Stomach (tissue), 9 donors: ENCODE measurements around the gene ANKHD1. TPM values are rescaled to one million over a fixed set of nuclear protein-coding genes. Genes with fewer than 3 reads are reported as not detected.
A peak's percentile ranks its signal among the peaks of the same experiment; 100 is the strongest.

Experiments used
- DNase-seq, 2 donors: peaks; one replicate each; pipeline versions ENCODE4 v3.0.0 to v3.0.0-alpha.2; 2013 to 2019
- H3K27ac ChIP-seq, 5 donors: fragments of 200-600 bp in 4 of 5; sonication (generic) in 4 of 5; one replicate each; pipeline ENCODE4 v1.5.1; 2013 to 2019; ENCODE audit warnings: mild to moderate bottlenecking in 1 of 5, moderate library complexity in 1 of 5
- H3K27me3 ChIP-seq, 3 donors: fragments of 200-600 bp; sonication (generic); one replicate each; pipeline ENCODE4 v1.5.1; 2017 to 2019; ENCODE audit warnings: mixed run types in 1 of 3
- H3K36me3 ChIP-seq, 4 donors: fragments of 200-600 bp; sonication (generic); 1 replicate in 3 of 4; 2 replicates in 1 of 4; pipeline ENCODE4 v1.5.1; 2016 to 2019
- H3K4me1 ChIP-seq, 4 donors: fragments of 200-600 bp; sonication (generic); one replicate each; pipeline ENCODE4 v1.5.1; 2016 to 2019
- H3K4me3 ChIP-seq, 4 donors: fragments of 200-600 bp; sonication (generic) in 3 of 4; one replicate each; pipeline ENCODE4 v1.5.1; 2016 to 2019; ENCODE audit warnings: mild to moderate bottlenecking in 1 of 4
- H3K9me3 ChIP-seq, 4 donors: fragments of 200-600 bp; sonication (generic); one replicate each; pipeline ENCODE4 v1.5.1; 2016 to 2019
- EP300 ChIP-seq: sonication (generic); formaldehyde crosslinking; IDR thresholded peaks from one replicate; pipeline ENCODE4 v1.6.1; 2017; ENCODE audit warnings: antibody characterized with exemption
- POLR2A ChIP-seq, 4 donors: fragments of 450-650 bp; IDR thresholded peaks; one replicate each; pipeline ENCODE4 v1.6.1; 2016; ENCODE audit warnings: antibody characterized with exemption in 4 of 4, control low read depth in 2 of 4, mild to moderate bottlenecking in 1 of 4, moderate library complexity in 1 of 4
- POLR2AphosphoS5 ChIP-seq, 3 donors: sonication (generic); formaldehyde crosslinking; IDR thresholded peaks; one replicate each; pipeline ENCODE4 v1.6.1; 2016; ENCODE audit warnings: antibody characterized with exemption in 3 of 3
- WGBS, 5 donors: extraction: QIAGEN DNeasy Blood & Tissue Kit in 3 of 5; methylation state at CpG; one replicate each; pipeline versions ENCODE4 v1.1.5 to v1.1.7; 2013 to 2018; 5-methylcytosine and 5-hydroxymethylcytosine counted together
- intact Hi-C: fragments of 100-400 bp; cut with DNase I; formaldehyde crosslinking; loops from one replicate; pipeline ENCODE4 v1.15.1; 2023; ENCODE audit warnings: low total_unique reads
- polyA plus RNA-seq, 3 donors: library from polyadenylated mRNA; stranded (reverse); fragments of 200-250 nt; gene quantifications; one replicate each; pipeline ENCODE4 v1.2.3, GENCODE V29; 2013
- total RNA-seq, 5 donors: library from RNA; depleted of rRNA; stranded (reverse); fragments of >200 nt; gene quantifications; one replicate each; pipeline versions ENCODE4 v1.1.0 to v1.2.3, GENCODE V29; 2014 to 2016
- TF ChIP-seq, protein P1 (sequence below), 7 experiments: fragments of 450-650 bp in 4 of 7; fragments of 200-600 bp in 3 of 7; sonication (generic) in 3 of 7; IDR thresholded peaks; one replicate each; pipeline ENCODE4 v1.5.1; 2016 to 2019; ENCODE audit warnings: antibody characterized with exemption in 7 of 7, control low read depth in 2 of 7, mild to moderate bottlenecking in 1 of 7
- donor health status: healthy with polysubstance abuse.
- donor health status: Bipolar disorder and iron deficiency.
- donor health status: healthy.

Gene ANKHD1
- total and polyA plus RNA-seq, 8 donors, result 22.0 to 249 (median 120) TPM

GRCh38 chr5:140363631-140364471, 37.8 kb upstream of the ANKHD1 start:
- TF ChIP-seq POLR2AphosphoS5 (IDR thresholded peaks at IDR 0.05) (no peak), EP300 (no peak), POLR2A (IDR thresholded peaks at IDR 0.05) (no peak)
- TF ChIP-seq, protein P1, sequence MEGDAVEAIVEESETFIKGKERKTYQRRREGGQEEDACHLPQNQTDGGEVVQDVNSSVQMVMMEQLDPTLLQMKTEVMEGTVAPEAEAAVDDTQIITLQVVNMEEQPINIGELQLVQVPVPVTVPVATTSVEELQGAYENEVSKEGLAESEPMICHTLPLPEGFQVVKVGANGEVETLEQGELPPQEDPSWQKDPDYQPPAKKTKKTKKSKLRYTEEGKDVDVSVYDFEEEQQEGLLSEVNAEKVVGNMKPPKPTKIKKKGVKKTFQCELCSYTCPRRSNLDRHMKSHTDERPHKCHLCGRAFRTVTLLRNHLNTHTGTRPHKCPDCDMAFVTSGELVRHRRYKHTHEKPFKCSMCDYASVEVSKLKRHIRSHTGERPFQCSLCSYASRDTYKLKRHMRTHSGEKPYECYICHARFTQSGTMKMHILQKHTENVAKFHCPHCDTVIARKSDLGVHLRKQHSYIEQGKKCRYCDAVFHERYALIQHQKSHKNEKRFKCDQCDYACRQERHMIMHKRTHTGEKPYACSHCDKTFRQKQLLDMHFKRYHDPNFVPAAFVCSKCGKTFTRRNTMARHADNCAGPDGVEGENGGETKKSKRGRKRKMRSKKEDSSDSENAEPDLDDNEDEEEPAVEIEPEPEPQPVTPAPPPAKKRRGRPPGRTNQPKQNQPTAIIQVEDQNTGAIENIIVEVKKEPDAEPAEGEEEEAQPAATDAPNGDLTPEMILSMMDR (IDR thresholded peaks at IDR 0.05), result no peak
- Histone ChIP-seq H3K27ac (no peak overlapping the region), H3K27me3 (no peaks in the 10 kb centered on the region), H3K36me3 (no peaks in the 10 kb centered on the region), H3K9me3 (no peaks in the 10 kb centered on the region), H3K4me3 (peak overlapping the region; percentile 21 to 44 (median 32)), H3K4me1 (peaks cover 6 to 10% (median 7%) of the 10 kb centered on the region in 4 donors)
- DNase-seq, result no peak
- WGBS, 5 donors, result 56 to 68% (median 61%) methylated on average over 17 to 20 of the region's 20 CpGs
- intact Hi-C loops, result no loop called here

GRCh38 chr5:140364472-140364765, 37.2 kb upstream of the ANKHD1 start:
- no peaks in the 10 kb centered on the region for H3K36me3 ChIP-seq
- intact Hi-C loops, result no loop called here

DNA sequence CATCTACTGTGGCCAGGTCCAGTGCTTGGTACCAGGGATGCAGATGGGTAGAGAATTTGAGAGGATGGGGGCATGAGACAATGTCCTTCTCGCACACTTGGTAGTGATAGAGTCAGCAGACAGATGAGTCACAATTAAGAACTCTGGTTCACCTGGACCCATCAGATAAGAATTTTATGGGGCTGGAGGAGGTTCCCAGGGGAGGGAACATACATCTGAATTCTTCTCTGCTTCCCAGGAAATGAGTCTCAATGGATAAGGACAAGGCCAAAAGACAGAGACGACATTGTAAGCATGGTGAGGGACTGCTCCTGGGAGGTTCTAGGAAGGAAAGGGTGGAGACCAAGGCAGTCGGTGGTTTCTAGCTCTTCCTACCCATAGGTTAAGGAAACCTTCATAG, 36.4 kb upstream of the ANKHD1 start:
- no peaks in the 10 kb centered on the region for H3K36me3 ChIP-seq
- intact Hi-C loops, result no loop called here
- H3K4me3 ChIP-seq, result no peak overlapping the region
- WGBS, 5 donors, result 65 to 78% (median 72%) methylated on average over 3 of the region's 3 CpGs
- TF ChIP-seq, protein P1 (IDR thresholded peaks at IDR 0.05), result no peak
- no peaks in the 10 kb centered on the region for H3K9me3 ChIP-seq
- no peak for DNase-seq
- H3K27me3 ChIP-seq, result no peaks in the 10 kb centered on the region
- H3K4me1 ChIP-seq, result peaks cover 6 to 10% (median 7%) of the 10 kb centered on the region in 4 donors
- no peak overlapping the region for H3K27ac ChIP-seq

More at GRCh38 chr5:140364472-140364765, 37.2 kb upstream of the ANKHD1 start:
- H3K4me3 ChIP-seq, result no peak overlapping the region
- no peak for TF ChIP-seq EP300
- H3K9me3 ChIP-seq, result no peaks in the 10 kb centered on the region
- no peak for DNase-seq
- H3K4me1 ChIP-seq, result peaks cover 6 to 10% (median 7%) of the 10 kb centered on the region in 4 donors
- 84 to 94% (median 92%) methylated on average over 3 of the region's 3 CpGs for WGBS, 5 donors
- H3K27ac ChIP-seq, result no peak overlapping the region
- H3K27me3 ChIP-seq, result no peaks in the 10 kb centered on the region

GRCh38 chr5:140365941-140366340, 35.7 kb upstream of the ANKHD1 start:
- Histone ChIP-seq H3K36me3 (no peaks in the 10 kb centered on the region), H3K27me3 (no peaks in the 10 kb centered on the region), H3K27ac (no peak overlapping the region), H3K4me1 (peaks cover 6 to 10% (median 7%) of the 10 kb centered on the region in 4 donors), H3K9me3 (no peaks in the 10 kb centered on the region), H3K4me3 (no peak overlapping the region)
- TF ChIP-seq POLR2AphosphoS5 (IDR thresholded peaks at IDR 0.05), result no peak
- no peak for TF ChIP-seq EP300
- TF ChIP-seq POLR2A (IDR thresholded peaks at IDR 0.05), result no peak
- TF ChIP-seq, protein P1 (IDR thresholded peaks at IDR 0.05), result no peak
- no peak for DNase-seq
- WGBS, 5 donors, result 88 to 99% (median 96%) methylated on average over 4 of the region's 4 CpGs
- intact Hi-C loops, result no loop called here

DNA sequence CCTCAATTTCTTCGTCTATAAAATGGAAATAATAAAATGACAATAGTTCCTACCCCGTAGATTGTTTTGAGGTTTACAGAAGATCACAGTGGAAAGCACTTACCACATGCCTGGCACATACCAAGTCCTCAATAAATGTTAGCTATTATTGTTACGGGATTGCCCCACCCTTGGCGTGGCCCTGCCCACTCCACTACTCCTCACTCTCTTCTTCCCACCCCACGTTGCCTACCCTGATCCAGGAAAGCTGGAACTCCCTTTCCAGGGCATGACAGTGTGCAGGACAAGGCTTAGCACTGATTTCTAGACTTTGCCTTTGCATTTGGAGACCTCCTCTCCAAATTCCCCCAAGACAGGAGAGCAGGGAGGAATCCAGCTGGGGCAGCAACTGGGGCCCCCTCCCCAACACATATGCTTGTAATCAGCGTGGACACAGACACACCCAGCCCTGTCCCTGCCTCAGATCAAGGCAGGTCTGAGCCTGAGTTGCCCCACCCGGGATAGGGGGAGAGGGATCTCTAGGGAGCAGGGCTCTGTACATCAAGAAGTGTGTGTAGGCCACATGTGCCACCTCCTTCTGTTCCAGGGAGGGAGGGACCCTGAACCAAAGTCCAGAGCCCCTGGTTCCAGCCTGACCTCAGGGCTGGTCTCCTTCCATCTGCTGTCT, 34.9 kb upstream of the ANKHD1 start:
- 65 to 72% (median 68%) methylated on average over 7 of the region's 7 CpGs for WGBS, 5 donors

More for the DNA sequence above, 34.9 kb upstream of the ANKHD1 start:
- Histone ChIP-seq H3K27me3 (no peaks in the 10 kb centered on the region), H3K4me1 (peaks cover 6 to 10% (median 7%) of the 10 kb centered on the region in 4 donors), H3K27ac (no peak overlapping the region), H3K4me3 (no peak overlapping the region), H3K9me3 (no peaks in the 10 kb centered on the region), H3K36me3 (no peaks in the 10 kb centered on the region)
- no peak for DNase-seq
- TF ChIP-seq POLR2A (IDR thresholded peaks at IDR 0.05) (no peak), POLR2AphosphoS5 (IDR thresholded peaks at IDR 0.05) (no peak), EP300 (no peak)
- TF ChIP-seq, protein P1 (IDR thresholded peaks at IDR 0.05), result no peak
- intact Hi-C loops, result no loop called here
